Mesenteric fat pad (tissue), 1 donor: ENCODE data around the gene TRAPPC2B. TPM values are rescaled to one million over a fixed set of nuclear protein-coding genes. Genes with fewer than 3 reads are reported as not detected.

Experiments used
- DNase-seq: peaks from one replicate; pipeline ENCODE4 v3.0.0-alpha.2; 2020; ENCODE audit warnings: low spot score
- total RNA-seq: library from RNA; stranded (reverse); fragmentation: NEBNext Ultra II Directional; extraction: Animal tissue kit (Norgen Biotek cat#: 25700); gene quantifications from one replicate; pipeline ENCODE4 v1.2.1, GENCODE V29; 2021
- donor health status: DM: yes; HTN: yes; CAD: no.

The TRAPPC2B gene
- total RNA-seq, 1 donor from 2014 or later: 10.3 TPM

DNA sequence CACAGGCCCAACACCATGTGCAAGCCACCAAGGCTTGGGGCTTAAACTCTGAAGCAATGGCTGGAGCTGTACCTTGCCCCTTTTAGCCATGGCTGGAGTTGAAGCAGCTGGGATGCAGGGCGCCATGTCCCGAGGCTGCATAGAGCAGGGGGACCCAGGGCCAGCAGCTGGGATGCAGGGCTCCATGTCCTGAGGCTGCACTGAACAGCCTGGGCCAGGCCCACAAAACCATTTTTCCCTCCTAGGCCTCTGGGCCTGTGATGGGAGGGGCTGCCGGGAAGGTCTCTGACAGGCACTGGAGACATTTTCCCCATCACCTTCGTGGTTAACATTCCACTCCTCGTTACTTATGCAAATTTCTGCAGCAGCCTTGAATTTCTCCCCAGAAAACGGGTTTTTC, 10.8 kb downstream of the TRAPPC2B start:
- peak; percentile 59 for DNase-seq

DNA sequence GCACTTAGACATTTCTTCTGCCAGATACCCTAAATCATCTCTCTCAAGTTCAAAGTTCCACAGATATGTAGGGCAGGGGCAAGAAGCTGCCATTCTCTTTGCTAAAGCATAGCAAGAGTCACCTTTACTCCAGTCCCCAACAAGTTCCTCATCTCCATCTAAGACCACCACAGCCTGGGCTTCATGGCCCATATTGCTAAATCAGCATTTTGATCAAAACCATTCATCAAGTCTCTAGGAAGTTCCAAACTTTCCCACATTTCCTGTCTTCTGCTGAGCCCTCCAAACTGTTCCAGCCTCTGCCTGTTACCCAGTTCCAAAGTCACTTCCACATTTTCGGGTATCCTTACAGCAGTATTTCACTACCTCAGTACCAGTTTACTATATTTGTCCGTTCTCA, 11.3 kb downstream of the TRAPPC2B start:
- DNase-seq: peak; percentile 12

DNA sequence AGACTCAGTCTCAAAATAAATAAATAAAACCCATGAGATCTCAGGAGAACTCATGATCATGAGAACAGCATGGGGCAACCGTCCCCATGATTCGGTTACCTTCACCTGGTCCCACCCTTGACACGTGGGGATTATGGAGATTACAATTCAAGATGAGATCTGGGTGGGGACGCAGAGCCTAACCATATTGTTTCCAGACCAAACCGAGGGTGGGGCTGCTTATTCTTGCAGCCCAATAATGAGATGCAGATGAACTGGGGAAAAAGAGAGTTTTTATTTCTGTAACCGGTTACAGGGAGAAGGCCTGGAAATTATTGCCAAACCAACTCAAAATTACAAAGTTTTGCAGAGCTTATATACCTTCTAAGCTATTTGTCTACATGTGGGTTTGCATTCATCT, 12.8 kb downstream of the TRAPPC2B start:
- no peak for DNase-seq

DNA sequence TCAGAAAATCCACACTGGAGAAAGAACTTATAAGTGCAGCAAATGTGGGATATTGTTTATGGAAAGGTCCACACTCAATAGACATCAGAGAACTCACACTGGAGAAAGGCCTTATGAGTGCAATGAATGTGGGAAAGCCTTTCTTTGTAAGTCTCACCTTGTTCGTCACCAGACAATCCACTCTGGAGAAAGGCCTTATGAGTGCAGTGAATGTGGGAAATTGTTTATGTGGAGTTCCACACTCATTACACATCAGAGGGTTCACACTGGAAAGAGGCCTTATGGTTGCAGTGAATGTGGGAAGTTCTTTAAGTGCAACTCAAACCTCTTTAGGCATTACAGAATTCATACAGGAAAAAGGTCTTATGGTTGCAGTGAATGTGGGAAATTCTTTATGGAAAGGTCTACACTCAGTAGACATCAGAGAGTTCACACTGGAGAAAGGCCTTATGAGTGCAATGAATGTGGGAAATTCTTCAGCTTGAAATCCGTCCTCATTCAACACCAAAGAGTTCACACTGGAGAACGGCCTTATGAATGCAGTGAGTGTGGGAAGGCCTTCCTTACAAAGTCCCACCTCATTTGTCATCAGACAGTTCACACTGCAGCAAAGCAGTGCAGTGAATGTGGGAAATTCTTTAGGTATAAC, 14.3 kb downstream of the TRAPPC2B start:
- DNase-seq: no peak

DNA sequence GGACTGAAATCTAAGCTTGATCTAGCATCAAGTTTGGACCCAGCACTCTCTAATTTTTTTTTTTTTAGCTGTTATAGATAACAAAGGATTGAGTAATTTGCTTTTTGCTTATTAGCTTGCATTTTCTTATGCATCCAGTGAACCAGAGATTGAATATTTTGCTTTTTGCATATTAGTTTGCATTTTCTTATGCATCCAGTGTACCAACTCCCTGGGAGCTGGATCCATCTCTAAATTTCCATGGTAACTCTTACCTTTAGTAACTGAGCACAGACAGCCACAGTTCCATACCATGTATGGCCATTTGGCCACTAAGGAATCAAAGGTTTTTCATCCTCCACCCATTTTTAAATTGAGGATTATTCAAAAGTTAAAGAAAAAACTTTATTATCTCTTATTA, 17.6 kb downstream of the TRAPPC2B start:
- no peak for DNase-seq

DNA sequence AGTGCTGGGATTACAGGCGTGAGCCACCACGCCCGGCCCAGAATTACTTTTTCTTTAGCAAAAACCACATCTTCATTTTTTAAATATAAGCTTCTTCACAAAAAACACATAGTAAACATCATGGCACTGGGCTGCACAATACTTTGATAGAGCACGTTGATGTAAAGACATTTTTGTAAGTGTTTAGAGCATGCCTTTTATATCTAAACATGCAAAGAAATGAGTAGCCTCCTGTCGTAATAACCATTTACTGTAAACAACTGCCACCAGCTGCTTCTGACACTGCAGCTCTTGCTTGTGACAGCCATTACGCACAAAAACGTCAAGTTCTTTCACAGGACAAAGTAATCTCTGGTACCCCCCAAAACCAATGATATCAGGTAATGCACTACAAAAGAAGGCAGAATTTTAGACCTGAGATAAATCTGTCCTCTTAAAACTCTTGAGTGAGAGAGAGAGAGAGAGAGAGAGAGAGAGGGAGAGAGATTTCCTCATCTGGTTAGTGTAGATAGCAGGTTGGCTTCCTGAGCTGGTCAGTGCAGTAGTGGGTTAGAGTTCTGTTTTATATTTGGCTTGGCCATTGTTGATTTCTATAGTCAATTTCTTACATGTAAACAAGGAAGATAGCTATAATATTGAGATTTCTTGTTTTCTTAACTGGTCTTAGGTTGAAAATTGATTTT, 19.6 kb downstream of the TRAPPC2B start:
- DNase-seq: no peak

DNA sequence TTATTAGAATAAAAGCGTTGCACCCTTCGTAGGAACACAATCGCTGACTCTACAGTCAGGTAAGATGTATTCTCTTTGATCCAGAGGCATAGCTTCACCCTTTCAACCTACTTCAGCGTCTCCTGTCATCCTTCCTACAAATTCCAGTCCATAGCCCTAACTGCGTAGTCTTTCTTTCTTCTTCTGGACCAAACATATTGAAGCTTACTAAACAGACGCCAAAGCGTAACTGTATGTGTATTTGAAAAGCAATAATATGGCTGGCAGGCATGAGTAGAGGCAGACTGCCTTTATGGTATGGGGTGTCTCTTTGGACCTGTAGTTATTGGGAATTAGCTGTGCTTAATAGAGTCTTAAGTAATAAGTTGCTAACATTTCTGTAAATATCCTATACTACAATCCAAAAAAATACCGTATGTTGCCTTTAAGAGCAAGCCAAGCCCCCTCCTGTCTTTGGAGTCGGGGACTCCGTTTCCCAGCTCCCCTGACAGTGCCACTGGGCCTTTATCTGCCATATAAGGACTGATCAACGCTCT, 25.9 kb downstream of the TRAPPC2B start:
- no peak for DNase-seq

DNA sequence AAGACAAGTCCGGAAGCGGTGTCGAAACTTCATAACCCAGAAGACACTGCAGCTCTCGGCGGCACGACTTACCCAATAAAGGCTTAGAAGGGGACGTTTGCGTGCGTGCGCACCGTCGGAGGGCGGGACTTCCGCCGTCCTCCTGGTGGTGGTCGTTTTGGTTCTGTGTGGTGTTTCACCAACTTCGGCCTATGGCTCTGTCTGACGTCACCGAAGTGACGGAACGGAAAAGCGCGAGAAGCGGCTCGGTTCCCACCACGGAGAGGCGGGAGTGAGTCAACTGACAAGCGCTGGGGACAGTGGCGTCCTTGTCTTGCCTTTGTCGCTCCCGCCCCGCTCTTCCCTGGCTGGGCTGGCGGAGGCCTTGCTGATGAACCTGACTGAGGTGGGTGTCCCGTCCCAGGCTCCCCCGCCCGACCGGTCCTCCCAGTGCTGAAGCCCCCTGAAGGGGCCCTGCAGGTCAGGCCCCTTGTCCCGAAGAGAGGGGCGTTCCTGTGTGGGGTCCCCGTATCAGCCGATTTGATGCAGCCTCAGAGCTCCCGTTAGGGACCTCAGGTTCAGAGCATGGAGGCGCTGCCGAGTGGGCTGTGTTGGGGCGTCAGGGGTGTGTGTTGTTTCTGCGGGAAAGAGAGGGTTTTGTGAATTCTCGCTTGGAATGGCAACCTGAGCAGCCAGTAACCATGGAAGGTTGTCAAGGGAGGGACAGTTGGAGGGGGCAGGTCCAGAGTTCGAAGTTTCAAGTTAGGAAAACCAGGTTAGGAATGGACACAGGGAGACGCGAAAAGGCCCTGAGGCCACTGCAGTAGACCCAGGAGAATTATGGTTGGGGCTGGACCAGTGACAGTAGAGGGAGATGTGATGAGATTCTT, 26.6 kb downstream of the TRAPPC2B start, which contains the start of gene ZNF548:
Gene ZNF548 (plus strand): TSS at position 125 of the 869 bp plus-strand sequence. CDS start 246 bp downstream, at position 371.
- DNase-seq: peak; percentile 98

DNA sequence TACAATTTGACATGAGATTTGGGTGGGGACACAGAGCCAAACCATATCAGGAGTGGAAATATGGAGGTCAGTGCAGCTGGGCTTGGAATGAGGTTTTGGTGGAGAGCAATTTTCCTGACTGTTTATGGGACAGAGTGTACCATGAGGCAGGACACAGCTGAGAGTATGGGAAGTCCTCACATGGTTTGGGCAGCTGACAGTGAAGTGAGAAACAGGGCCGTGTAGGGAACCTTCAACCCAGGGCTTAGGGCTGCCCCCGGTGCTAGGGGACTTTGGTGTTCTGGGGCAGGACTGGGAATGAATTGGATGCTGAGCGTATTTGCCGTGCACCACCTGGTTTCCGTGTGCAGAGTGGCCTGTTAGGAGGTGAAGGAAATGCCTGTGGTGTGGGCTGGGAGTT, 32.4 kb downstream of the TRAPPC2B start:
- peak; percentile 22 for DNase-seq

DNA sequence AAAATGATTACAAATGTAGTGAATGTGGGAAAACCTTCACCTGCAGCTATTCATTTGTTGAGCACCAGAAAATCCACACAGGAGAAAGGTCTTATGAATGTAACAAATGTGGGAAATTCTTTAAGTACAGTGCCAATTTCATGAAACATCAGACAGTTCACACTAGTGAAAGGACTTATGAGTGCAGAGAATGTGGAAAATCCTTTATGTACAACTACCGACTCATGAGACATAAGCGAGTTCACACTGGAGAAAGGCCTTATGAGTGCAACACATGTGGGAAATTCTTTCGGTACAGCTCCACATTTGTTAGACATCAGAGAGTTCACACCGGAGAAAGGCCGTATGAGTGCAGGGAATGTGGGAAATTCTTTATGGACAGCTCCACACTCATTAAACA, 35.5 kb downstream of the TRAPPC2B start:
- no peak for DNase-seq

DNA sequence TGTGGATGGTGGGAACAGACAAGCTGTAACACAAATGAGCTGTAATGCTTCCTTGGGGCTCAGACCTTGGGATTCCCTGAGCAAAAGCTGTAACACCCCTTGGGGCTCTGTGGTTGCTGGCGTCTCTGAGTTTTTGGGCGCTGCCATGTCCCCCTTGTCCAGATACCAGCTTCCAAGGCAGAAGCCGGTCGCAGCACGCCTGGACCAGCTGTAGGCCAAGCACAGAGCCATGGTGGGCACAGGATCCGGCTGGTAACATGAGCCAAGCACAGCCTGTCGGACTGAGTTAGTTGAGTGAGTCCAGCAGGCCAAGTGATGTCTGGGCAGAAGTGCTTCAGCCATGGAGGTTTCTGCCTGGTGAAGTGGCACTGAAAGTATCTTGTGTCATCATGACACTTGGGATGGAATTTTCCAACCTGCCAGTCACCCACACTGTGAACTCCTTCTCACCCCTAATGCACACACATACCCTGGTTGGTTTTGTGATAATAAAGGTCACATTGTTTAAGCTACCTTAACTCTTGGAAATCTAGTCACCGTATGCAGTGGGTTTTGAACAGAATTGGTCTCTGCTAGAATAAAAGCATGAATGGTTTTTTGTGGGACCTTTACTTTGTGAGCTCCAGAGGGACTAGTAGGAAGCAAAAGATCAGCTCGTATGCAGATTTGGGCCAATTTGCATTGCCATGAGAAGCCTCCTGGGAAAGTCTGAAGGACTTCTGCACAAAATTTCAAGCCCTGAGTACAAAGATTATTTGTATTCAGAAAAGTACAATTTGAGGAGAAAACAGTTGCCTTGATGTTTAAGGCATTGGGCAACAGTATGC, 40.6 kb downstream of the TRAPPC2B start:
- DNase-seq: no peak

DNA sequence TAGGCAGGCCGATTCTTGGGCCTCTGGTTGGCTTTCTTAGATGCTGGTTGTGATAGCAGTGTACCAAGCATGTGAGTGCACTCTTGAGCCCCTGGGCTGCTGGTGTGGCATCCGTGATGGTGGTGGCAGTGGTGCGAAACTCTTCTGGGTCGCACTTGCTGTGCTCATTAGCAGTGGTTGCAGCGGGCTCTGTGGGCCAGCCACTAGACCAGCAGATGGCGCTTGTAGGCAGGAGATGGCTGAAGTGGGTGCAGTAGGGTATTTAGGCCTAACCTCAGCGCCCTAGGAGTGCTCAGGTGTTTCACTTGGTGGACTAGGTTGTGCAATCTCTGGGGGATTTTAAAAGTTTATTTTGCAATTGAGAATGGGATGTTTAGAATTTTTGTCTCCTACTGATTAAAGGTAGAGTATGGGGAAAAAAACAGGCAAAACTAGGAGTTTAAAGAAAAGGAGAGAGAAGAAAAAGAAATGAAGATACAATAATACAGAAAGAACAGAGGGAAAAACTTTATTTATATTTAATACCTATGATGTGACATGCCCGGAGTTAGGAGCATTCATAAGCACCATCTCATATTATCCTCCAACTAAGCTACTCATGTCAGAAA, 43.3 kb downstream of the TRAPPC2B start:
- DNase-seq: no peak

DNA sequence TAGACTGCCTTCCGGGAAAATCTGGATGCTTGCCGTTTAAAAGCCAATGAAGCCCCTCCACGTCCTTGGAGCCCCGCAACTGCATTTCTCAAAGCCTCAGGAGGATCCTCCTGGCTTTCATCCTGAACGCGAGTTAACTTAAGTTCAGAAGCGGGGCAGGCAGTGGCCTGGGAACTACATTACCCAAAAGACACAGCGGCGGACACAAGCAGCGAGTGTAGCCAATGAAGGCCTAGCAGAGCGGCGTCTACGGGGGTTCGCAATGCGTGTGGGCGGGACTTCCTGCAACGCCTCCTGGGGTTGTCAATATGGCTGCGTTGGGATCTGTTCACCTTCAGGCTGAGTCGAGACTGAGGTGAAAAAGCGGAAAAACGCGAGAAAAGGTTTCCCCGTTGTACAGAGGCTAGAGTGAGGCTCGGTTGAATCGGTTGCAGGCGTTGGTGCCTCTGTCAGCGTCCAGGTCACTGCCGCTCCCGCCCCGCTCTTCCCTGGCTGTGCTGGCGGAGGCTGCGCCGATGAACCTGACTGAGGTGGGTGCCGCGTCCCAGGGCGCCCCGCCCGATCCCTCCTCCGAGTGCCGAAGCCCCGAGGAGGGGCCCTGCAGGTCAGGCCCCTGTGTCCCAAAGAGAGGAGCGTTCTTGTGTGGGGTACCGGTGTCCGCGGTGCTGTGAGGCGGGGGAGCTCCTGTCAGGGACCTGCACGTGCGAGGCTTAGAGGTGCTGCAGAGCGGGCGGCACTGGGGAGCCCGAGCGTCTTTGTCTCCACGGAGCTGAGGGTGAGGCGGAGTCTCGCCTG, 47.7 kb downstream of the TRAPPC2B start, which contains the start of gene ZNF17:
Gene ZNF17 (plus strand): TSS at position 285 of the 795 bp plus-strand sequence. CDS start 2,455 bp downstream, outside the sequence.
- peak; percentile 96 for DNase-seq

Other genes with a start within 250 kb of the TRAPPC2B start
- not detected for gene USP29, start 243.6 kb upstream of the TRAPPC2B start, total RNA-seq
- gene ZIM3, start 218.3 kb upstream of the TRAPPC2B start, total RNA-seq: not detected
- gene DUXA, start 196.1 kb upstream of the TRAPPC2B start, total RNA-seq: not detected
- gene ZNF264, start 172.1 kb upstream of the TRAPPC2B start, total RNA-seq: 33.4 TPM
- 2.0 TPM for gene AURKC, start 132.5 kb upstream of the TRAPPC2B start, total RNA-seq
- gene ZNF805, start 122.9 kb upstream of the TRAPPC2B start, total RNA-seq: 16.3 TPM
- 50.3 TPM for gene ZNF460, start 83.1 kb upstream of the TRAPPC2B start, total RNA-seq
- 5.3 TPM for gene ZNF543, start 43.1 kb upstream of the TRAPPC2B start, total RNA-seq
- 7.4 TPM for gene ZNF304, start 12.3 kb upstream of the TRAPPC2B start, total RNA-seq
- 2.2 TPM for gene ZNF547, start within 50 bp of the TRAPPC2B start, total RNA-seq
- 13.9 TPM for gene ZNF548, start 26.3 kb downstream of the TRAPPC2B start, total RNA-seq
- gene ZNF17, start 47.6 kb downstream of the TRAPPC2B start, total RNA-seq: 8.6 TPM
- 12.1 TPM for gene ZNF749, start 71.8 kb downstream of the TRAPPC2B start, total RNA-seq
- 0.64 TPM for gene VN1R1, start 93.6 kb downstream of the TRAPPC2B start, total RNA-seq
- 7.6 TPM for gene ZNF772, start 114.0 kb downstream of the TRAPPC2B start, total RNA-seq
- gene ZNF419, start 124.2 kb downstream of the TRAPPC2B start, total RNA-seq: 7.8 TPM
- 7.0 TPM for gene ZNF773, start 136.4 kb downstream of the TRAPPC2B start, total RNA-seq
- 4.7 TPM for gene ZNF549, start 163.8 kb downstream of the TRAPPC2B start, total RNA-seq
- gene ZNF550, start 196.3 kb downstream of the TRAPPC2B start, total RNA-seq: 9.3 TPM
- 4.5 TPM for gene ZNF416, start 215.4 kb downstream of the TRAPPC2B start, total RNA-seq
- 2.4 TPM for gene ZIK1, start 220.6 kb downstream of the TRAPPC2B start, total RNA-seq
- gene ZNF530, start 236.3 kb downstream of the TRAPPC2B start, total RNA-seq: 3.0 TPM